Liver (tissue), 9 donors: ENCODE measurements around the gene AGFG1. TPM values are rescaled to one million over a fixed set of nuclear protein-coding genes. Genes with fewer than 3 reads are reported as not detected.

Experiments
- DNase-seq: peaks from one replicate; pipeline ENCODE4 v3.0.0-alpha.2; 2017; ENCODE audit warnings: low spot score
- H3K27ac ChIP-seq, 2 donors: one replicate each; pipeline ENCODE4 v1.7.0; 2013; ENCODE audit warnings: inconsistent platforms in 2 of 2, low read length in 2 of 2, control low read depth in 1 of 2, low read depth in 1 of 2, mild to moderate bottlenecking in 1 of 2
- H3K27me3 ChIP-seq, 4 donors: one replicate each; pipeline versions ENCODE4 v1.6.1 to v1.7.0; 2013; ENCODE audit warnings: low read length in 3 of 4, inconsistent platforms in 1 of 4, mild to moderate bottlenecking in 1 of 4, moderate library complexity in 1 of 4; ENCODE audit not compliant: control insufficient read depth in 4 of 4, insufficient read depth in 4 of 4
- H3K36me3 ChIP-seq, 4 donors: one replicate each; pipeline versions ENCODE4 v1.6.1 to v1.7.0; 2013; ENCODE audit warnings: low read length in 3 of 4, mild to moderate bottlenecking in 3 of 4, low read depth in 1 of 4, moderate library complexity in 1 of 4; ENCODE audit not compliant: control insufficient read depth in 4 of 4, insufficient read depth in 3 of 4
- H3K4me1 ChIP-seq, 4 donors: one replicate each; pipeline versions ENCODE4 v1.6.1 to v1.7.0; 2013; ENCODE audit warnings: low read length in 3 of 4, mild to moderate bottlenecking in 3 of 4, moderate library complexity in 1 of 4; ENCODE audit not compliant: control insufficient read depth in 4 of 4, insufficient read depth in 4 of 4
- H3K4me3 ChIP-seq, 3 donors: one replicate each; pipeline versions ENCODE4 v1.6.1 to v1.7.0; 2013; ENCODE audit warnings: low read length in 3 of 3, control low read depth in 1 of 3, low read depth in 1 of 3, mild to moderate bottlenecking in 1 of 3
- H3K9ac ChIP-seq, 2 donors: one replicate each; pipeline ENCODE4 v1.7.0; 2013; ENCODE audit warnings: low read length in 2 of 2, mild to moderate bottlenecking in 2 of 2, moderate library complexity in 2 of 2, control low read depth in 1 of 2, low read depth in 1 of 2
- H3K9me3 ChIP-seq, 4 donors: one replicate each; pipeline versions ENCODE4 v1.6.1 to v1.7.0; 2013; ENCODE audit warnings: low read length in 3 of 4; ENCODE audit not compliant: control insufficient read depth in 4 of 4
- EGR1 ChIP-seq, 2 donors: IDR thresholded peaks; 2 replicates each; pipeline ENCODE4 v1.6.1; 2016 to 2018; ENCODE audit warnings: antibody characterized with exemption in 2 of 2, low read depth in 2 of 2
- FOXA1 ChIP-seq: IDR thresholded peaks from 2 replicates; pipeline ENCODE4 v1.6.1; 2016; ENCODE audit warnings: antibody characterized with exemption
- FOXA2 ChIP-seq: IDR thresholded peaks from 2 replicates; pipeline ENCODE4 v1.6.1; 2016; ENCODE audit warnings: antibody characterized with exemption
- GABPA ChIP-seq, 2 donors: IDR thresholded peaks in 1 of 2; conservative IDR thresholded peaks in 1 of 2; 2 replicates each; pipeline ENCODE4 v1.6.1; 2016; ENCODE audit warnings: antibody characterized with exemption in 2 of 2, mild to moderate bottlenecking in 1 of 2, moderate library complexity in 1 of 2
- HNF4A ChIP-seq, 2 donors: conservative IDR thresholded peaks; 2 replicates each; pipeline ENCODE4 v1.6.1; 2016; ENCODE audit warnings: antibody characterized with exemption in 2 of 2, mild to moderate bottlenecking in 2 of 2
- HNF4G ChIP-seq: IDR thresholded peaks from 2 replicates; pipeline ENCODE4 v1.6.1; 2016; ENCODE audit warnings: antibody characterized with exemption
- JUND ChIP-seq, 2 donors: IDR thresholded peaks; 2 replicates each; pipeline ENCODE4 v1.6.1; 2016; ENCODE audit warnings: antibody characterized with exemption in 2 of 2
- NR2F2 ChIP-seq: IDR thresholded peaks from 2 replicates; pipeline ENCODE4 v1.6.1; 2016; ENCODE audit warnings: antibody characterized with exemption
- RAD21 ChIP-seq, 2 donors: IDR thresholded peaks; 2 replicates each; pipeline ENCODE4 v1.6.1; 2016; ENCODE audit warnings: antibody characterized with exemption in 2 of 2, mild to moderate bottlenecking in 2 of 2
- RXRA ChIP-seq, 2 donors: IDR thresholded peaks; 2 replicates each; pipeline ENCODE4 v1.6.1; 2017 to 2018; ENCODE audit warnings: antibody characterized with exemption in 2 of 2, mild to moderate bottlenecking in 1 of 2
- SP1 ChIP-seq: IDR thresholded peaks from 2 replicates; pipeline ENCODE4 v1.6.1; 2018; ENCODE audit warnings: antibody characterized with exemption, mild to moderate bottlenecking
- TAF1 ChIP-seq: conservative IDR thresholded peaks from 2 replicates; pipeline ENCODE4 v1.6.1; 2016; ENCODE audit warnings: antibody characterized with exemption, mild to moderate bottlenecking
- YY1 ChIP-seq: IDR thresholded peaks from 2 replicates; pipeline ENCODE4 v1.6.1; 2016; ENCODE audit warnings: antibody characterized with exemption, mild to moderate bottlenecking
- WGBS: extraction: QIAGEN DNeasy Blood & Tissue Kit; methylation state at CpG from one replicate; pipeline ENCODE4 v1.1.7; 2013; 5-methylcytosine and 5-hydroxymethylcytosine counted together
- polyA plus RNA-seq, 2 donors: library from polyadenylated mRNA; stranded (reverse) in 1 of 2; unstranded in 1 of 2; fragments of 200-250 nt in 1 of 2; fragments of >200 nt in 1 of 2; fragmentation: Nextera tagmentation in 1 of 2; extraction: Ambion mirVana in 1 of 2; gene quantifications; one replicate each; pipeline versions ENCODE4 v1.2.1 to v1.2.3, GENCODE V29; 2013 to 2015
- total RNA-seq, 2 donors: library from RNA; depleted of rRNA; stranded (reverse); fragments of >200 nt; gene quantifications; one replicate each; pipeline ENCODE4 v1.2.3, GENCODE V29; 2014
- TF ChIP-seq, protein P1 (sequence below): IDR thresholded peaks from 2 replicates; pipeline ENCODE4 v1.6.1; 2016; ENCODE audit warnings: antibody characterized with exemption, mild to moderate bottlenecking
- TF ChIP-seq, protein P2 (sequence below): IDR thresholded peaks from 2 replicates; pipeline ENCODE4 v1.6.1; 2016; ENCODE audit warnings: antibody characterized with exemption
- TF ChIP-seq, protein P3 (sequence below): fragments of 150-350 bp; IDR thresholded peaks from 2 replicates; pipeline ENCODE4 v1.5.1; 2017; ENCODE audit warnings: improper control_type of control experiment, low read depth, low read length; ENCODE audit not compliant: missing input control
- TF ChIP-seq, protein P4 (sequence below): IDR thresholded peaks from 2 replicates; pipeline ENCODE4 v1.6.1; 2016; ENCODE audit warnings: antibody characterized with exemption
- TF ChIP-seq, protein P5 (sequence below): IDR thresholded peaks from 2 replicates; pipeline ENCODE4 v1.6.1; 2016; ENCODE audit warnings: antibody characterized with exemption
- donor health status: healthy.
- donor health status: healthy.
- donor health status: healthy.
- donor health status: healthy.
- donor health status: healthy.

The AGFG1 gene
- total and polyA plus RNA-seq, 4 donors, result 8.5 to 49.7 (median 23.7) TPM

DNA sequence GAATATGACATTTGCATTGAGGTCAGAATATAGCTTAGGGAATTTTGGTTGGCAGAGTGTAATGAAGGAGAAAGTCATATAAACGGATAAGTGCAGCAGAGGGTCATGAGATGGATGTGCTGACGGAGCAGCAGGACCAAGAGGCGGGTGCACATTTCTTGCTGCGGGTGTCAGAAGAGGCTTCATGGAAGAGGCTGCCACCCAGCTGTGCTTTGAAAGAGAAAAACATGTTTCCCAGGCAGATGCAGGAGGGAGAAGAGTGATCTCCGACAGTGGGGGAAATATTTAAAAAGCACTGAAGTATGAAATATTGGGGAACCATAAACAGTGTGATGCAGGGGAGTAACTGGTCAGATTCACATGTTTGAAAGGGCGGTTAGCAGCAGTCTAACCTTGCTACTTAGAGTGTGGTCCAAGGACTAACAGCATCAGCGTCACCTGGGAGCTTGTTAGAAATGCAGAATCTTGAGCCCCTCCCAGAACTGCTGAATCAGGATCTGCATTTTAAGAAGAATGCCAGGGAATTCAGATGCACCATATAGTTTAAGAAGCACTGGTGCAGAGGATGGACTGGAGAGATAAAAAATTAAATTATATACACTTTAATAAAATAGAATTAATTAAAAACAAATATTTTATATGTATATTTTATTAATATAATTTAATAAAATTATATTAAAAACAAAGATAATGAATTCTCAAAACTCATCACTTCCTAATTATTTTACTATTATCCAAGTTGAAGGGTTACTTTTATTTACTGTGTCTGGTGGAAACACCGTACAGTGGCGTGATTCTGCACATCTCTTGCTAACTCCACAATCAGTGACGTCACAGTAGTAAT lies 48.1 kb upstream of the AGFG1 start:
- WGBS, result 87% methylated on average over 10 of the region's 10 CpGs
- Histone ChIP-seq H3K4me3 (no peak overlapping the region), H3K9me3 (no peaks in the 10 kb centered on the region), H3K27me3 (no peaks in the 10 kb centered on the region), H3K36me3 (no peaks in the 10 kb centered on the region), H3K4me1 (no peaks in the 10 kb centered on the region), H3K27ac (no peak overlapping the region), H3K9ac (no peak overlapping the region)
- DNase-seq, result no peak
- TF ChIP-seq TAF1, result no peak
- no peak for TF ChIP-seq HNF4G
- TF ChIP-seq, protein P1, sequence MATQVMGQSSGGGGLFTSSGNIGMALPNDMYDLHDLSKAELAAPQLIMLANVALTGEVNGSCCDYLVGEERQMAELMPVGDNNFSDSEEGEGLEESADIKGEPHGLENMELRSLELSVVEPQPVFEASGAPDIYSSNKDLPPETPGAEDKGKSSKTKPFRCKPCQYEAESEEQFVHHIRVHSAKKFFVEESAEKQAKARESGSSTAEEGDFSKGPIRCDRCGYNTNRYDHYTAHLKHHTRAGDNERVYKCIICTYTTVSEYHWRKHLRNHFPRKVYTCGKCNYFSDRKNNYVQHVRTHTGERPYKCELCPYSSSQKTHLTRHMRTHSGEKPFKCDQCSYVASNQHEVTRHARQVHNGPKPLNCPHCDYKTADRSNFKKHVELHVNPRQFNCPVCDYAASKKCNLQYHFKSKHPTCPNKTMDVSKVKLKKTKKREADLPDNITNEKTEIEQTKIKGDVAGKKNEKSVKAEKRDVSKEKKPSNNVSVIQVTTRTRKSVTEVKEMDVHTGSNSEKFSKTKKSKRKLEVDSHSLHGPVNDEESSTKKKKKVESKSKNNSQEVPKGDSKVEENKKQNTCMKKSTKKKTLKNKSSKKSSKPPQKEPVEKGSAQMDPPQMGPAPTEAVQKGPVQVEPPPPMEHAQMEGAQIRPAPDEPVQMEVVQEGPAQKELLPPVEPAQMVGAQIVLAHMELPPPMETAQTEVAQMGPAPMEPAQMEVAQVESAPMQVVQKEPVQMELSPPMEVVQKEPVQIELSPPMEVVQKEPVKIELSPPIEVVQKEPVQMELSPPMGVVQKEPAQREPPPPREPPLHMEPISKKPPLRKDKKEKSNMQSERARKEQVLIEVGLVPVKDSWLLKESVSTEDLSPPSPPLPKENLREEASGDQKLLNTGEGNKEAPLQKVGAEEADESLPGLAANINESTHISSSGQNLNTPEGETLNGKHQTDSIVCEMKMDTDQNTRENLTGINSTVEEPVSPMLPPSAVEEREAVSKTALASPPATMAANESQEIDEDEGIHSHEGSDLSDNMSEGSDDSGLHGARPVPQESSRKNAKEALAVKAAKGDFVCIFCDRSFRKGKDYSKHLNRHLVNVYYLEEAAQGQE, result no peak
- no peak for TF ChIP-seq EGR1 (IDR thresholded peaks at IDR 0.05; ENCODE audit: low read depth in 2 of 2)
- TF ChIP-seq GABPA (IDR thresholded peaks at IDR 0.05 in 1 of 2, conservative IDR thresholded peaks at IDR 0.05 in 1 of 2), result no peak

DNA sequence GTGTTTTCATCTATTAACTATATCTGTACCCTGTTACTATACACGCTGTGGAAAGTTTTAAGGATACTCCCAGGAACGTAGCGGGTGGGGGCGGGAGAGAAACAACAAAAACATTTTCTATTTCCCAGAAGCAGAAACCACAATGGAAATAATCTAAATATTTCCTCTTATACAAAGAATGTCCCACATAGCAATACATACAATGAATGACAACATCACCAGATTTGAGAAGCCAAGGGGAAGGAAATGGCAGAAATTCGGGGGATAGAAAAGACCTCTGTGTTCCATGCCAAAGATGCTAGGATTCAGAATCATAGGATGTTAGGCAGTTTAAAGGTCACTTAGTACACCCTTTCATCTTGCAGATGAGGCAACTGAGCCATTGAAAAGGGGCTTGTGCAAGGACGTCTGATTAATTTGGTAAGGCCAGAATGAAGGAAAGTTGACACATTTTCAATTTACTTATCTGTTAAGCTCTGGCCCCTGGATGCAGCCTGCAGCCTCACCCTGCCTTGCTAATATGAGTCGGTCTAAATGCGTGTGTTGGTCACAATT lies 43.1 kb upstream of the AGFG1 start:
- Histone ChIP-seq H3K4me3 (no peak overlapping the region), H3K27ac (no peak overlapping the region), H3K9me3 (peaks cover 0 to 9% (median 4%) of the 10 kb centered on the region in 4 donors), H3K4me1 (peaks cover 0 to 11% (median 3%) of the 10 kb centered on the region in 4 donors), H3K9ac (no peak overlapping the region), H3K36me3 (no peaks in the 10 kb centered on the region), H3K27me3 (no peaks in the 10 kb centered on the region)
- WGBS, result 90% methylated on average over 8 of the region's 8 CpGs
- no peak for DNase-seq
- TF ChIP-seq, protein P2, sequence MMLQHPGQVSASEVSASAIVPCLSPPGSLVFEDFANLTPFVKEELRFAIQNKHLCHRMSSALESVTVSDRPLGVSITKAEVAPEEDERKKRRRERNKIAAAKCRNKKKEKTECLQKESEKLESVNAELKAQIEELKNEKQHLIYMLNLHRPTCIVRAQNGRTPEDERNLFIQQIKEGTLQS, result no peak
- no peak for TF ChIP-seq FOXA2
- TF ChIP-seq, protein P3, sequence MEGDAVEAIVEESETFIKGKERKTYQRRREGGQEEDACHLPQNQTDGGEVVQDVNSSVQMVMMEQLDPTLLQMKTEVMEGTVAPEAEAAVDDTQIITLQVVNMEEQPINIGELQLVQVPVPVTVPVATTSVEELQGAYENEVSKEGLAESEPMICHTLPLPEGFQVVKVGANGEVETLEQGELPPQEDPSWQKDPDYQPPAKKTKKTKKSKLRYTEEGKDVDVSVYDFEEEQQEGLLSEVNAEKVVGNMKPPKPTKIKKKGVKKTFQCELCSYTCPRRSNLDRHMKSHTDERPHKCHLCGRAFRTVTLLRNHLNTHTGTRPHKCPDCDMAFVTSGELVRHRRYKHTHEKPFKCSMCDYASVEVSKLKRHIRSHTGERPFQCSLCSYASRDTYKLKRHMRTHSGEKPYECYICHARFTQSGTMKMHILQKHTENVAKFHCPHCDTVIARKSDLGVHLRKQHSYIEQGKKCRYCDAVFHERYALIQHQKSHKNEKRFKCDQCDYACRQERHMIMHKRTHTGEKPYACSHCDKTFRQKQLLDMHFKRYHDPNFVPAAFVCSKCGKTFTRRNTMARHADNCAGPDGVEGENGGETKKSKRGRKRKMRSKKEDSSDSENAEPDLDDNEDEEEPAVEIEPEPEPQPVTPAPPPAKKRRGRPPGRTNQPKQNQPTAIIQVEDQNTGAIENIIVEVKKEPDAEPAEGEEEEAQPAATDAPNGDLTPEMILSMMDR, result no peak
- TF ChIP-seq JUND (IDR thresholded peaks at IDR 0.05), result no peak
- no peak for TF ChIP-seq SP1
- TF ChIP-seq, protein P1, result no peak
- no peak for TF ChIP-seq RXRA (IDR thresholded peaks at IDR 0.05)
- no peak for TF ChIP-seq NR2F2
- TF ChIP-seq GABPA (IDR thresholded peaks at IDR 0.05 in 1 of 2, conservative IDR thresholded peaks at IDR 0.05 in 1 of 2), result no peak
- TF ChIP-seq, protein P4, sequence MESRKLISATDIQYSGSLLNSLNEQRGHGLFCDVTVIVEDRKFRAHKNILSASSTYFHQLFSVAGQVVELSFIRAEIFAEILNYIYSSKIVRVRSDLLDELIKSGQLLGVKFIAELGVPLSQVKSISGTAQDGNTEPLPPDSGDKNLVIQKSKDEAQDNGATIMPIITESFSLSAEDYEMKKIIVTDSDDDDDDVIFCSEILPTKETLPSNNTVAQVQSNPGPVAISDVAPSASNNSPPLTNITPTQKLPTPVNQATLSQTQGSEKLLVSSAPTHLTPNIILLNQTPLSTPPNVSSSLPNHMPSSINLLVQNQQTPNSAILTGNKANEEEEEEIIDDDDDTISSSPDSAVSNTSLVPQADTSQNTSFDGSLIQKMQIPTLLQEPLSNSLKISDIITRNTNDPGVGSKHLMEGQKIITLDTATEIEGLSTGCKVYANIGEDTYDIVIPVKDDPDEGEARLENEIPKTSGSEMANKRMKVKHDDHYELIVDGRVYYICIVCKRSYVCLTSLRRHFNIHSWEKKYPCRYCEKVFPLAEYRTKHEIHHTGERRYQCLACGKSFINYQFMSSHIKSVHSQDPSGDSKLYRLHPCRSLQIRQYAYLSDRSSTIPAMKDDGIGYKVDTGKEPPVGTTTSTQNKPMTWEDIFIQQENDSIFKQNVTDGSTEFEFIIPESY, result no peak
- no peak for TF ChIP-seq EGR1 (IDR thresholded peaks at IDR 0.05; ENCODE audit: low read depth in 2 of 2)
- no peak for TF ChIP-seq RAD21 (IDR thresholded peaks at IDR 0.05)
- no peak for TF ChIP-seq YY1
- TF ChIP-seq, protein P5, sequence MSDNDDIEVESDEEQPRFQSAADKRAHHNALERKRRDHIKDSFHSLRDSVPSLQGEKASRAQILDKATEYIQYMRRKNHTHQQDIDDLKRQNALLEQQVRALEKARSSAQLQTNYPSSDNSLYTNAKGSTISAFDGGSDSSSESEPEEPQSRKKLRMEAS, result no peak
- TF ChIP-seq TAF1, result no peak
- no peak for TF ChIP-seq HNF4G
- TF ChIP-seq FOXA1, result no peak
- TF ChIP-seq HNF4A (conservative IDR thresholded peaks at IDR 0.05), result no peak
